Raji (cell line): ENCODE data around the gene NFYA.

Experiments used
- POLR2A ChIP-seq: IDR thresholded peaks from 2 replicates; pipeline ENCODE4 v1.6.1; 2011; ENCODE audit warnings: low read depth, low read length, control low read depth; ENCODE audit not compliant: insufficient read depth

NFYA gene

GRCh38 chr6:41100871-41101287 lies 28.1 kb downstream of the NFYA start:
- no peak for TF ChIP-seq POLR2A

- no peak for TF ChIP-seq POLR2A
Observed at GRCh38 chr6:41103847-41104246, 31.1 kb downstream of the NFYA start.

DNA sequence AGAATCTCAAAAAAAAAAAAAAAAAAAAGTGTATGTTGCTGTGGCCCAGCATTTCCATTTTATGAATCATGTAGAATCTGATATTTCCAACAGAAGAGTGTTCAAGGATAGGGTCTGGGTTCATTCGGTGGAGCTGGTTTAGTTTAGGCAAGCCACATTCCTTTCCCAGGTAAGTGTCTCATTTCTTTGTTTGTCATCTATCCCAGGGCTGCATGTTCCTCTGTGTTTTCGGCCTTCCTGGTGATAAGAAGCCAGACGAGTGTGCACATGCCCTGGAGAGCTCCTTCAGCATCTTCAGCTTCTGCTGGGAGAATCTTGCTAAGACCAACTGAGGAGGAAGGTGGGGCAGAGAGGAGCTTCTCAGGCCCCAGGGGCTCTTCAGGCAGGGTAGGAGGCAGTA lies 38.2 kb downstream of the NFYA start:
- no peak for TF ChIP-seq POLR2A

DNA sequence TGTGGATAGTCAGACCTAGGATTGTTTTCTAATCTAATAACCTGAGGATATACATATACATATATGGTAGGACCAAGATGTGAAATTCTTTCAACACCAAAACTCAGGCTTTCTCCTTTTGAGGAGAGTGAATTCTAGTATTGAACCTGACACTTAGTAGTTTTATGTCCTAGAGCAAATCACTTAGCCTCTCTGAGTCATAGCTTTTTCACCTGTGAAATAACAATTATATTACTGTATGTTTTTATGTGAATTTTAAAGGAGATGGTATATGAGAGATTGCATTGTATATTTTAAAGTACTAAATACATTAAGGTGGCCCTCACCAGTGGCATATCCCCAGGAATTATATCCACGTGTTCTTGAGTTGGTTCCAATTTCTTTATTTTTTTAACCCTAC lies 46.7 kb downstream of the NFYA start:
- no peak for TF ChIP-seq POLR2A

DNA sequence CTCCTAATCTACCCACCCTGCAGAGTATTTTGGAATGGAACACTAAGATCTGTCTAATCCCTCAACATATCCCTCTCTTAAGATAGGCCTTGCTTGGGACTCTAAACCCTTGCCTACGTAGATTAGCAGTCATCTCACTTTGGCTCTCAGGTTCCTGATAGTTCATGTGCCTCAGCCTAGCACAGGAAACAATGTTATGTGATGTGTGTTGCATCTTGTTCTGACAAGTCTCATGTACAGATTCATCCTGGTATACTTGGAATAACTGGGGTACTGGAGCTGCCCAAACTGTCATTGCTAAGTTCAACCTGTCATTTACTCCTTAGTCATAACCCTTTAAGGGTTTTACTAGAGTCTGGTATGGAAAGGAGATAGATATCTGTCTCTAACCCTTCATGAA lies 47.3 kb downstream of the NFYA start:
- TF ChIP-seq POLR2A = no peak

- TF ChIP-seq POLR2A = no peak
Observed at GRCh38 chr6:41122373-41122772, 49.6 kb downstream of the NFYA start.

DNA sequence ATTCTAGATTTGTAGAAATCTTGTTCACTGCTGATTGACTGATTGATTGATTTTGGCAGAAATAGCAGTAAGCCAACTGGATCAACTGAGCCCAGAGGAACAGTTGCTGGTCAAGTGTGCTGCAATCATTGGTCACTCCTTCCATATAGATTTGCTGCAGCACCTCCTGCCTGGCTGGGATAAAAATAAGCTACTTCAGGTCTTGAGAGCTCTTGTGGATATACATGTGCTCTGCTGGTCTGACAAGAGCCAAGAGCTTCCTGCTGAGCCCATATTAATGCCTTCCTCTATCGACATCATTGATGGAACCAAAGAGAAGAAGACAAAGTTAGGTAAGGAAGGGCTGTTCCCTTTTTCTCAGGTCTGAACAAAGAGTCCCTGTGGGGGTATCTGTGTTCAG lies 50.1 kb downstream of the NFYA start:
- no peak for TF ChIP-seq POLR2A

DNA sequence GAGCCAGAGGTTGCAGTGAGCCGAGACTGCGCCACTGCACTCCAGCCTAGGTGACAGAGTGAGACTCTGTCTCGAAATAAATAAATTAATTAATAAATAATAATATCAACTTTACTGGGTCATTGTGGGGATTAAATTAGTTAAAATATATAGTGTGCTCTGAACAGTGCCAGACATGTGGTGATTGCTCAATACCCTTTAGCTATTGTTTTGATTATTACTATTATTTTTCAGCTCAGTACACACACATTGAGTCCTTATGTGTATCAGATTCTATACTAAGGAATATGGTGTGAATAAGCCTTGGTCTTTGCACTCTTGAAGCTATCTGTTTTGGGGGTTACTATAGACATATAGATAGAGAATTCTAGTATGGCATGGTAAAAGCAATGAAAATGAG lies 52.5 kb downstream of the NFYA start:
- no peak for TF ChIP-seq POLR2A

DNA sequence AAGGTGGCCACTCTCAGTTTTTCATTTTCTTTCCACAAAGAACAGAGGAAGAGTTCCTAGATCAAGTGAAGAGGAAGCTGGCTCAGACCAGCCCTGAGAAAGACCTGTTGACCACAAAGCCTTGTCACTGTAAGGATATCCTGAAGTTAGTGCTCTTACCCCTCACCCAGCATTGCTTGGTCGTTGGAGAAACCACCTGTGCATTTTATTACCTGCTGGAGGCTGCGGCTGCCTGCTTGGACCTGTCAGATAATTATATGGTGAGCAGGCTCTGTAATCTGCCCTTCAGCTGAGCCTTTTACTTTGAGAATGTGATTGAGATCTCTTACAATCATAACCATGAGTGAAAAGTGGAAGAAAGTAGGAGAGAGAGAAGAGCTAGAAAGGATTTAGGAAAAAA lies 59.5 kb downstream of the NFYA start:
- no peak for TF ChIP-seq POLR2A

DNA sequence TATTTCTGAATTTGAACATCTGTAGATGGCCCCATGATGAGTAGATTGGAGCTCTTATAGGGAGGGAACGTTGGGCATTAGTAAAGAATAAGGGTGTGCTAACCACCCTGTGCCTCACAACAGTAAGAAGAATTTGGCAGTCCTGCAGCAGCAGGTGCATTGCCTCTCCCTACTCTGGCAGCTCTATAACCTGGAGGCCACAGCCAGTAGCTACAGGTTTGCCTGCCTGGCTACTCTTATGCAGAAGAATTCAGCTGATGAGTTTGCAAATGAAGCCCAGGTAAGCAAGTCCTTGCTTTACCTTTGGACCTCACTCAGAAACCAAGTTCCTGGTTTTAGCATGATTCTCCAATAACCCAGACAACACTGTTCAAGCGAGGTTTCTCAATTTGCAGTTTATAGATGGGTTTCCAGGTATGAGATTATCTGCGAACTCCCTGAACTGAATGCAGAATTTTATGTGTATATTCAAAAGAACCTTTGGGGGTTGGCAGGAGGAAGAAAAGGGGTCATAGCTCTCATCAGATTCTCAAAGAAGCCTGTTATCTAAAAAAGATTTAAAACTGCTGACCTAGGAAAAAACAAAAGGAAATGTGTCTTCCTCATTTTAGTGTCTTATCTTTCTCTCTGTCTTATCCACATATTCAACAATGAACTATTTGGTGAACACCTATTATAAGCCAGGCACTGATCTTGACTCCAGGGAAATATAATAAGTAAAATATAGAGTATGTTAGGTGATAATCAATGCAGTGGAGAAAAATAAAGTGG lies 62.5 kb downstream of the NFYA start:
- TF ChIP-seq POLR2A = no peak

DNA sequence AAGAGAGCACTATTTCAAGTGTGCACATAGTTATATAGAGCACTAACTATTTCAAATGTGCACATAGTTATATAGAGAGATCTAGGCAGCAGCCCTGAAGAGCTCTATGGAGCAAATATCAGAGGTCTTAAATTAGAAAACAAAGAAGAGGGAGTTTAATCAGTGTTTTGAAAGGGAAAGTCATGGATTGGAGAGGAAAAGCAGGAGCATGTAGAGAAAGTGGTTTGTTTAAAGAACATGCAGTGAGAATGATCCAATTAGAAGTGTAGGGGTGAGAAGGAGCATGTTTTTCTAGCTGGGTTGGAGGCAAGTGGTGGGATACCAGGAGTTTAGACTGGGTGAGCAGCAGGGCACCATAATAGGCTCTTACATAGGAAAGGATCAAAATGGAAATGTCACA lies 64.1 kb downstream of the NFYA start:
- TF ChIP-seq POLR2A = no peak

GRCh38 chr6:41147917-41148316 lies 75.1 kb downstream of the NFYA start:
- no peak for TF ChIP-seq POLR2A
